ENCODE results near the gene ISLR2. TPM values are rescaled to one million over a fixed set of nuclear protein-coding genes. Genes with fewer than 3 reads are reported as not detected.
"Not testable (repeated sequence)": the region's sequence is repeated elsewhere in the genome, so short reads cannot be mapped to it uniquely, and the experiment has no call there.

The ISLR2 gene
- total RNA-seq, 3 donors from 2014 or later = not detected

DNA sequence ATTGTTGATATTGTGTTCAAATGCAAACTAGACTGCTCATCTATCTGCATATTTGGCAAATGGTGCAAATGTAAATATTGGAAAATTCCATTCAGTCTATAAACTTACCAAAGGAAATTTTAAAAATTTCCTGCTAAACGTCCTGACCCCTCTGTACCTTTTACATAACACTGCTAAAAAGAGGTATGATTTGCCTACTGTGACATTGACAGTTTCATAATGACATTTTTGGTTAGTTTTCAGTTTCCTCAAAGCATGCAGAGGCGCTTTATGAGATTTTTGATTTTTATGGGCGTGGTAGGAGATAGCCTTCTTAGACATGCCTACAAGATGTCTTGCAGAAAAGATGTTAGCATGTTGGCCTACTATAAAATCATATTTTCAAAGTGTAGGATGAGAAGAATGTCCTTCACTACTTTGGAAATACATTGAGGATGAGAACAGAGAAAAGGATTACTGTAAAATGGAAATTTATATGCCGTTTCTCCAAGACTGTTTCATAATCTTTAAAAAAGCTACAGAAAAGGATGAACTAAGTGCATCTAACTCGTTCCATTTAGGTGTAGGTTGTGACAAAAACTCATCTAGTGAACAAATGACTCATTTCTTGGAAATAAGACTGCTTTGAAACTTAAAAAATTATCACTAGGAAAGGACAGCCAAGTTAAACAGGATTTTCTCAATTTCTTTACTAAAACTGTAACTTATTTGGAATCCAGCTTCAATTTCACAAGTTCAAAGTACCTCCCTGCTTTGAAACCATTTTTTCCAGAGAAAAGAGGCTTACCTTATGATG is 28.7 kb downstream of the ISLR2 start:
- H3K36me3 Mint-ChIP-seq (ENCODE audit: insufficient read depth) = no peaks in the 10 kb centered on the region
- peaks cover 36% of the 10 kb centered on the region for H3K27me3 Mint-ChIP-seq (ENCODE audit: low read depth)
- DNase-seq (no peak), ATAC-seq (no peak)
- no peak overlapping the region for H3K4me3 Mint-ChIP-seq
- H3K4me1 Mint-ChIP-seq (ENCODE audit: low read depth) = peaks cover 5% of the 10 kb centered on the region
- H3K9me3 Mint-ChIP-seq = no peaks in the 10 kb centered on the region

DNA sequence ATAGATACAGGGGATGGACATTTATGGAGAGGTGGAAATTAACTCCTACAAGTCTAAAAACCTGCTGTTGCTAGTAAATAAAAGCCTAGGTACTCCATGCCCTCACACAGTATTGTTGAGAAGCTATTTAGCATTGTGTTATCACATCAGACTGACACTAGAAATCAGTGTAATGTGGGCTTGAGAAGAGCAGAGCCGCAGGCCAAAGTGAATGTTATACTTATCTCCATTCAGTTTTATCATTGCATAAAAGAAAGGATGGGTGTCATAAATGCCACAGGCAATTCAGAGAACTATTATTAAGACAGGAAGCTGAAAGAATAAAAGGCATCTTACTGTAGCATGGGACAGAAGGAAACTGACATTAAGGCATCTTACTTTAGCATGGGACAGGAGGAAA is 29.4 kb downstream of the ISLR2 start:
- Mint-ChIP-seq H3K36me3 (ENCODE audit: insufficient read depth) (no peaks in the 10 kb centered on the region), H3K4me1 (ENCODE audit: low read depth) (peaks cover 5% of the 10 kb centered on the region), H3K9me3 (no peaks in the 10 kb centered on the region)

DNA sequence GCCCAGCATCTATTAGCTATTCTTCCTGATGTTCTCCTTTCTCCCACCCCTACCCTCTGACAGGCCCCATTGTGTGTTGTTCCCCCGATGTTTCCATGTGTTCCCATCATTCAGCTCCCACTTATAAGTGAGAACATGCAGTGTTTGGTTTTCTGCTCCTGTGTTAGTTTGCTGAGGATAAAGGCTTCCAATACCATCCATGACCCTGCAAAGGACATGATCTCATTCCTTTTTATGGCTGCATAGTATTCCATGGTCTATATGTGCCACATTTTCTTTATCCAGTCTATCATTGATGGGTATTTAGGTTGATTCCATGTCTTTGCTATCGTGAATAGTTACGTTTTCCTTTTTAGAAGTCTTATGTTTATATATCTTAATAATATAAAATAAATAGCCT is 30.0 kb downstream of the ISLR2 start:
- H3K9me3 Mint-ChIP-seq; ATAC-seq; DNase-seq; H3K4me1 Mint-ChIP-seq (ENCODE audit: low read depth); H3K36me3 Mint-ChIP-seq (ENCODE audit: insufficient read depth); H3K4me3 Mint-ChIP-seq: not testable (repeated sequence)
- peaks cover 34% of the 10 kb centered on the region for H3K27me3 Mint-ChIP-seq (ENCODE audit: low read depth)

More for the DNA sequence above, 29.4 kb downstream of the ISLR2 start:
- no peak overlapping the region for H3K4me3 Mint-ChIP-seq
- ATAC-seq = no peak
- no peak for DNase-seq
- peaks cover 38% of the 10 kb centered on the region for H3K27me3 Mint-ChIP-seq (ENCODE audit: low read depth)

DNA sequence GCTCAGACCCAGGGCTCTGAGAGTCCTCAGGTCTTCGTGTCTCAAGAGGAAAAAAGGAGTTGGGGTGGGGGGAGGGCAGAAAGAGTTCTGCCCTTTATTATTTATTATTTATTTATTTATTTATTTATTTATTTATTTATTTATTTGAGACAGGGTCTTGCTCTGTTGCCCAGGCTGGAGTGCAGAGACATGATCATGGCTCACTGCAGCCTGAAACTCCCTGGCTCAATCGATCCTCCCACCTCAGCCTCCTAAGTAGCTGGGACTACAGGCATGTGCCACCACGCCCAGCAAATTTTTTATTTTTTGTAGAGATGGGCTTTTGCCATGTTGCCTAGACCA is 31.8 kb downstream of the ISLR2 start:
- not testable (repeated sequence) for H3K4me1 Mint-ChIP-seq (ENCODE audit: low read depth); H3K9me3 Mint-ChIP-seq; H3K4me3 Mint-ChIP-seq; DNase-seq; ATAC-seq; H3K36me3 Mint-ChIP-seq (ENCODE audit: insufficient read depth)
- peaks cover 37% of the 10 kb centered on the region for H3K27me3 Mint-ChIP-seq (ENCODE audit: low read depth)

DNA sequence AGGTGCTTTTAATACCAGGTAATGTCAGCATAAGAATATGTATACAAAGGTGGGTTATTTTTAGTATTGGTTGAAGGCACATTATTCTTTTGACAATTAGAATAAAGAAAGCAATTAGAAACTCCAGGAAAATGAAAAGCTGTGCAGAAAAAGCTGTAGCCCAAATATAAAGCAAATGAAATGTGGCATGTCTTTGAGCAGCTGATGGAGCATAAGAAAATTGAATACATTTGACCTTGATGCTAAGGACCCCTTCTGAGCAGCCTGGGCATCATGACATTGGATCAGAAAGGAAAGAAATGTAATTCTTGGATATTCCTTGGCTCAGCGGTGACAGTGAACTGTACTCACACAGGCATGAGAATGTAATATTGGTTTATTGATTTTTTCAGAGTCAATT is 35.1 kb downstream of the ISLR2 start:
- no peak for ATAC-seq
- H3K9me3 Mint-ChIP-seq = no peaks in the 10 kb centered on the region

DNA sequence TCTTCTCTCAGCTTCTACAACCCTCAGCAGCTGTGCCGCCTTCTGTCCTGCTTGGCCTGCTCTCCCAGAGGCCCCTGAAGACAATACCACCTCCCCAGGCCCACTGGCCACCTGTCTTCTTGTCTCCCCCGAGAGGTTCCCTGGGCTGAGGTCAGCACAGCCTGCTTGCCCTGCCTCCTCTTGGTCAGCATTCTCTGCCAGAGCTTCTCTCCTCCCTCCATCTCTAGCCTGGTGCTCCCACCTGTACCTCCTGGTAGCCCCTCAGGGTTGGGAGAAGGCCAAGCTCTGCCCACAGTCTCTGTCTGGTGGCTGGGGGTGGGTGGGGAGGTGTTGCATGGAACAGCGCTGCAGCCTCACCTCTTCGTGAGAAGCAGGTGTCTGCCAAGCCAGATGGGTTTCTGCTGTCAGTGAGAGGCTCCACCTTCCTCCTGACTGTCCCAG is 37.5 kb downstream of the ISLR2 start:
- peaks cover 20% of the 10 kb centered on the region for H3K27me3 Mint-ChIP-seq (ENCODE audit: low read depth)
- H3K4me3 Mint-ChIP-seq = no peak overlapping the region
- no peaks in the 10 kb centered on the region for H3K4me1 Mint-ChIP-seq (ENCODE audit: low read depth)
- no peaks in the 10 kb centered on the region for H3K9me3 Mint-ChIP-seq
- no peaks in the 10 kb centered on the region for H3K36me3 Mint-ChIP-seq (ENCODE audit: insufficient read depth)
- DNase-seq = no peak
- ATAC-seq = no peak

More for the DNA sequence above, 35.1 kb downstream of the ISLR2 start:
- H3K36me3 Mint-ChIP-seq (ENCODE audit: insufficient read depth) = no peaks in the 10 kb centered on the region
- H3K27me3 Mint-ChIP-seq (ENCODE audit: low read depth) = peaks cover 30% of the 10 kb centered on the region
- no peak for DNase-seq
- H3K4me3 Mint-ChIP-seq = no peak overlapping the region
- H3K4me1 Mint-ChIP-seq (ENCODE audit: low read depth) = no peaks in the 10 kb centered on the region

DNA sequence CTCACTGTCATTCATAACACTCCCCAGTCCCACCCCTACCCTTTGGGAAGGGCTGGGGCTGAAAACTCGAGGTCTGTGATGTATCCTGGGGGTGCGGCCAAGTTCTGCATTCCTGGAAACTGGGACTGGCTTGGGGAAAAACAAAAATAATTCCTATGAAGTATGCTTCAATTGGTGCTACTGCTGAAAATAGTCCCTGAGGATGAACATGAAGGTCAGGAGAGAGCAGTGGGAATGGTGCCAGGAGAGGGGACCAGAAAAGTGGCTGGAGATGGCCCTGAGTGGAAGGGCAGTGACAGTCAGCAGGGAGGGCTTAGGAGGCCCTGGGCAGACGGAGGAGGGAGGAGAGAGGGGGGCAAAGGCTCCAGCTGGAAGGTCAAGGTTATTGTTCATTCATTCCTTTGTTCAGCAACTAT is 38.3 kb downstream of the ISLR2 start:
- Mint-ChIP-seq H3K9me3 (no peaks in the 10 kb centered on the region), H3K4me3 (no peak overlapping the region), H3K27me3 (ENCODE audit: low read depth) (peaks cover 14% of the 10 kb centered on the region), H3K36me3 (ENCODE audit: insufficient read depth) (no peaks in the 10 kb centered on the region), H3K4me1 (ENCODE audit: low read depth) (no peaks in the 10 kb centered on the region)
- no peak for DNase-seq
- no peak for ATAC-seq

DNA sequence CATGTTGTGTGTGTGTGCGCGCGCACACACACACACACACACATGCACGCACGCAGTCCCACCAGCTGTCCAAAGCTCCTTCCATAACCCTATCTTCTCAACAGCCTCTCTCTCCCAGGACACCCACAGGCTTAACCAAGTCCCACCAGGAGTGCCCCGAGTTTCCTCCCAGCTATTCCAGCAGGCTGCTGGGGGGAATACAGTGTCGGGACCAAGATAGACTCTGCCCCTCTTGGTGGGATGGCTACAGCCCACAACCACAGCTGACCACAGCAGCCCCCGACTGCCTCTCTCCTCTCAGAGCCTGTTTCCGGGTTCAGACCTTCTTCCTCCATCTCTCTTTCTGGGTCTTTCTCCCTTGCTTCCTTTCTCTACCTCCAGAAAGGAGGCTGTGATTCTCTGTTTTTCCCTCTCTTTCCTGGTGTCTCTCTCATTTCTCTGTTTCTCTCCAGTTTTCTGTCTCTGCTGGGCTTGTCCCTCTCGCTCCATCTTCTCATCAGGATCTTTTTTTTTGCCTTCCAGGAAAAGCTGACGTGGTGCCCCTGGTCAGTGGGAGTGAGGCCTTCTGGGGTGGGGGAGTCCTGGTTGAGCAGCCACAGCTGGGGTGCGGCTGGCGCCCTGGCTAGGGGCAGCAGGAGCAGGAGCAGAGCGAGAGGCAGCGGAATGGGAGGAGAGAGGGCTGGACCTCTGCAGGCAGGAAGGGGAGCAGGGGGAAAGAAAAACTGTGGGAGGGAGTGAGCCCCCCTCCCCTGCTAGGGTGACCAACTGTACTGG is 39.9 kb downstream of the ISLR2 start:
- no peak overlapping the region for H3K4me3 Mint-ChIP-seq
- no peaks in the 10 kb centered on the region for H3K36me3 Mint-ChIP-seq (ENCODE audit: insufficient read depth)
- H3K4me1 Mint-ChIP-seq (ENCODE audit: low read depth) = no peaks in the 10 kb centered on the region
- ATAC-seq (no peak), DNase-seq (no peak)
- peaks cover 8% of the 10 kb centered on the region for H3K27me3 Mint-ChIP-seq (ENCODE audit: low read depth)
- no peaks in the 10 kb centered on the region for H3K9me3 Mint-ChIP-seq

DNA sequence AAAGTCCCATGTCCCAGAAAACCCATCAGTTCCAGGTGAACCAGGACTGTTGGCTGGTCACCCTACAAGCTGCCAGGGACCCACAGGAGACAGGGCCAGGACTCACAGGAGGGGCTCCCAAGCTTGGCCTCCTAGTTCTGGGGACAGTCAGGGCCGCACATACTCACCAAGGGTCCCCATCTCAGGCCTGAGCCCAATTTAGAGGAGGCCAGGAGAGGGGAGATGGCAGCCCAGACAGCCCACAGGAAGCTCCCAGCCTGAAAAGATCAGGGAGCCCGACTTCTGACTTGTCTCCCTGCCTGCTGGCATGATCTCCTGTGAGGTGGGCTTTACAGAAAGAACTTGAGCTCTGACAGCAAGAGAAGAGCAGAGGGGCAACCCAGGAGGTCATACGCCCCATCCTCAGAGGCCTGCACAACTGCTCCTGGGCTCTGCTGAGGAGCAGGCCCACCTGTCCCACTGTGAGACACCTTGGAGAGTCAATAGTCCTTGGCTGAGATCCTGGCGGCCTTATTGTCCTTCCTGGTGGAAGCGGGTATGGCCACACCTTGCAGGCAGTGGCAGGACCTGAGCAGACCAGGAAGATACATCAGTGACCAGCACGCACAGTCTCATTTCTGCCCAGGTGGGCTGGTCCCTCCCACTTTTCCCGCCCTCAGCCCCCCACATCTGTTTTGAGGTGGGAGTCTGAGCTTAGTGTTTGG is 40.6 kb downstream of the ISLR2 start:
- H3K36me3 Mint-ChIP-seq (ENCODE audit: insufficient read depth) = no peaks in the 10 kb centered on the region
- H3K9me3 Mint-ChIP-seq = no peaks in the 10 kb centered on the region
- H3K4me1 Mint-ChIP-seq (ENCODE audit: low read depth) = no peaks in the 10 kb centered on the region
- H3K27me3 Mint-ChIP-seq (ENCODE audit: low read depth) = peaks cover 5% of the 10 kb centered on the region
- H3K4me3 Mint-ChIP-seq = no peak overlapping the region
- DNase-seq = no peak
- no peak for ATAC-seq

DNA sequence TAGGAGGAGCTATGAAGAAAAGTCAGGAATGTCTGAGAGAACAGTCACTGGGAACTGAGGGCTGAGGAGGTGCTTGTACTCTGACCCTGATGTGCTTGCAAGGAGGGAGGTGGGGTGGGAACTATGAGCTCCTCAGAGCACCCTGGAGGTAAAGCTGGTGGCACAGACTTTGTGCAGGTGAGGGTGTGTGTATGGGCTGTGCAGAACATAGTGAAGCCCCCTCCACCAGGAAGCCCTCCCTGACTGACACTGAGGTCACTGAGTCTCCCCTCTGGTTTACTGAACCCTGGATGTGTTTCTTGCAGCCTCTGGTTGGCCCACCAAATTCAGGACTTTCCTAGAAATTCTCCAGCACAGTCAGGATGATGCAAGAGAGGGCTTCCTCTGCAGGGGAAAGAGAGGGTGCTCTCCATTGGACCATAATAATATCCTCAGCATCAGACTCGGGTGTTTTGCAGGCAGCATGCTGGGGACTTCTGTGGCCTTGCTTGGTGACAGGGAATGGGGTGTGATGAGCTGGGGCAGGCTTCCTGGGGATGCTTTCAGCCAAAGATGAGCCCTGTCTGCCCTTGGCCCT is 41.7 kb downstream of the ISLR2 start:
- H3K27me3 Mint-ChIP-seq (ENCODE audit: low read depth) = peaks cover 5% of the 10 kb centered on the region
- no peaks in the 10 kb centered on the region for H3K4me1 Mint-ChIP-seq (ENCODE audit: low read depth)
- H3K9me3 Mint-ChIP-seq = no peaks in the 10 kb centered on the region
- H3K36me3 Mint-ChIP-seq (ENCODE audit: insufficient read depth) = no peaks in the 10 kb centered on the region
- DNase-seq = no peak
- H3K4me3 Mint-ChIP-seq = no peak overlapping the region
- ATAC-seq = no peak

DNA sequence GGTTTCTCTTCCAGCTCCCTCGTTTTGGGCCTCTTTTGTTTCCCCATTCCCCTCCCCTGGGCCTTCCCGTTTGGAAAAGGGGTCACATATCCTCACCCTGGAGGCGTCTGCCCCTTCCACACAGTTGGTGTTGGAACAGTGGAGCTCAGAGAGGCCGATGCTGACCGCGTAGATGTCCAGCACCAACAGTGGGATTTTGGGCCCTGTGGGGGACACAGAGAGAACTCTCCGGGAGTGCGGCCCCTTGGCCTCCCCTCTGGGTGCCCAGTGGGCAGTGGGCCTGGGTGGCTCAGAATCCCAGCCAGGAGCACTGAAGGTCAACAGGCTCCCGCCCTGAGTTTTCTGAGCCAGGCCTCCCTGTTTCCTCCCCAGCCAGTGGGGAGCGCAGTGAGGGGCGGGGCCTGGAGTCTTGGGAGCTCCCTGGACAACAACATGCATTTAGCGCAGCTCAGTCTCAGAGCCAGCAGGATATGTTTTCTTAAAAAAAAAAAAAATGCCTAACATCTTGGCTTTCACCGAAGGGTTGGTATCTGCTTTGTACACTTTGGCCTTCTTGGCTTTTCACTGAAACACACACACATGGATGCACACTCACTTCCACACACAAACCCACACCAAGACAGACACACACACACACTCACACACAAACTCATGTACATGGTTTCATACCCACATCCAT is 42.5 kb downstream of the ISLR2 start:
- Mint-ChIP-seq H3K4me1 (ENCODE audit: low read depth) (no peaks in the 10 kb centered on the region), H3K4me3 (no peak overlapping the region), H3K9me3 (no peaks in the 10 kb centered on the region), H3K36me3 (ENCODE audit: insufficient read depth) (no peaks in the 10 kb centered on the region), H3K27me3 (ENCODE audit: low read depth) (peaks cover 5% of the 10 kb centered on the region)
- DNase-seq (no peak), ATAC-seq (no peak)

DNA sequence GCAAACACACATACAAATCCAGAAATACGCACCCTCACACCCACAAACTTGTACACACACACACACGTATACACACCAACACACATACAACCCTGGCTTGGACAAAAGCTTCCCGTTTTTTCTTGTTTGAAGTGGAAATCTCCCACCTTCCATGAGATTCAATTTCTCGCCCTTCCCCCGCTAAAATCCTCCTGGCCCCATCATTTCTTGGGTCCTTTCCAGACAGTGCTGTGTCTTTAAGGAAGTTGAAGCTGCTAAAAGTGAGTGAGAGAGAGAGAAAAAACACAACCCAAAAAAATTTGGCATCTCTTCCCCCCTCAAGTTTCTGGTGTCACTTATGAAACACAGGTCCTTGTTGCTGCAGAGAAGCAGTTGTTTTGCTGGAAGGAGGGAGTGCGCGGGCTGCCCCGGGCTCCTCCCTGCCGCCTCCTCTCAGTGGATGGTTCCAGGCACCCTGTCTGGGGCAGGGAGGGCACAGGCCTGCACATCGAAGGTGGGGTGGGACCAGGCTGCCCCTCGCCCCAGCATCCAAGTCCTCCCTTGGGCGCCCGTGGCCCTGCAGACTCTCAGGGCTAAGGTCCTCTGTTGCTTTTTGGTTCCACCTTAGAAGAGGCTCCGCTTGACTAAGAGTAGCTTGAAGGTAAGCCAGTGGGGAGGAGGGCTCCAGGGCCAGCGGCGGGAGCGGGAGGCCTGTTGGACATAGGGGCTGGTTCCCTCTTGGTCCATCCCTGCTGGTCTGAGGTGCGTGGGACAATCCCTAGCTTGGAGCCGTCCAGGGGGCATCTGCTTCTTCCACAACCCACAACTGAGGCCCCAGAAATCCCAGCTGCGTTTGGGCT is 43.2 kb downstream of the ISLR2 start, which contains the start of gene ISLR:
ISLR (plus strand) TSS at position 331 of the 839 bp plus-strand sequence. CDS start 1,149 bp downstream, outside the sequence.
- Mint-ChIP-seq H3K27me3 (ENCODE audit: low read depth) (peaks cover 2% of the 10 kb centered on the region), H3K36me3 (ENCODE audit: insufficient read depth) (no peaks in the 10 kb centered on the region), H3K9me3 (no peaks in the 10 kb centered on the region), H3K4me3 (no peak within 1 kb of the TSS), H3K4me1 (ENCODE audit: low read depth) (no peaks in the 10 kb centered on the region)
- DNase-seq (no peak), ATAC-seq (no peak)

All from activated T-cell treated with anti-CD3 and anti-CD28 coated beads, Interleukin-2, amount 50 U/mL, for 4 hours (primary cell).